ENCODE data around the gene MTX3. TPM values are rescaled to one million over a fixed set of nuclear protein-coding genes. Genes with fewer than 3 reads are reported as not detected.
A peak's percentile ranks its signal among the peaks of the same experiment; 100 is the strongest.

Gene MTX3
- polyA plus RNA-seq (ENCODE audit: insufficient read length in 4 of 4): 10 to 100 TPM; 21.4 to 30.3 (median 27.6) TPM

GRCh38 chr5:79990598-79991507 is at the start of gene MTX3:
Gene MTX3 (minus strand): TSS chr5:79991262. CDS start chr5:79991238, 24 bp downstream.
- peak; percentile 71 to 80 (median 74) for DNase-seq (ENCODE audit: low read depth in 4 of 4, low spot score in 3 of 4)

- DNase-seq (ENCODE audit: low read depth in 4 of 4, low spot score in 3 of 4): no peak
Measured at GRCh38 chr5:80039650-80040049, 48.6 kb upstream of the MTX3 start.

GRCh38 chr5:80037366-80037765 is 46.3 kb upstream of the MTX3 start:
- DNase-seq (ENCODE audit: low read depth in 4 of 4, low spot score in 3 of 4): no peak

DNA sequence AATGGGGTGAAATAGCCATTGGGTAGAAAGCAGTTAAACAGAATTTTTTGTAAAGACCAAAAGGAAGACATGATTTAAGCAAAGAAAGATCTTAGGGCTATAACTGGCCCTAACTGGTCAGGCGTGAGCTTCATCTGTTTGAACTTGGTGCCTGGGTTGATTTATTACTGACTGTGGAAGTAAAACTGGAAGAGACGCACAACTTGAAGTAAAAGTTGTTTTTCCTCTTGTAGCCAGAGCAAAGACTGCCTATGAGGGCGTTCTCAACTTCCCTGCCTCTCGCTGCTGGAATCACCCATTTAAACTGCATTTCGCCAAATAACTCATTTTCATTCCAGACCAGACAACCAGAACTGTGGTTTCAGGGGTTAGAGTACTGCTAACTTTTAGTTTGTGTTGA is 45.6 kb upstream of the MTX3 start:
- DNase-seq (ENCODE audit: low read depth in 4 of 4, low spot score in 3 of 4): no peak

- DNase-seq (ENCODE audit: low read depth in 4 of 4, low spot score in 3 of 4): no peak
Measured at GRCh38 chr5:80035839-80036238, 44.8 kb upstream of the MTX3 start.

DNA sequence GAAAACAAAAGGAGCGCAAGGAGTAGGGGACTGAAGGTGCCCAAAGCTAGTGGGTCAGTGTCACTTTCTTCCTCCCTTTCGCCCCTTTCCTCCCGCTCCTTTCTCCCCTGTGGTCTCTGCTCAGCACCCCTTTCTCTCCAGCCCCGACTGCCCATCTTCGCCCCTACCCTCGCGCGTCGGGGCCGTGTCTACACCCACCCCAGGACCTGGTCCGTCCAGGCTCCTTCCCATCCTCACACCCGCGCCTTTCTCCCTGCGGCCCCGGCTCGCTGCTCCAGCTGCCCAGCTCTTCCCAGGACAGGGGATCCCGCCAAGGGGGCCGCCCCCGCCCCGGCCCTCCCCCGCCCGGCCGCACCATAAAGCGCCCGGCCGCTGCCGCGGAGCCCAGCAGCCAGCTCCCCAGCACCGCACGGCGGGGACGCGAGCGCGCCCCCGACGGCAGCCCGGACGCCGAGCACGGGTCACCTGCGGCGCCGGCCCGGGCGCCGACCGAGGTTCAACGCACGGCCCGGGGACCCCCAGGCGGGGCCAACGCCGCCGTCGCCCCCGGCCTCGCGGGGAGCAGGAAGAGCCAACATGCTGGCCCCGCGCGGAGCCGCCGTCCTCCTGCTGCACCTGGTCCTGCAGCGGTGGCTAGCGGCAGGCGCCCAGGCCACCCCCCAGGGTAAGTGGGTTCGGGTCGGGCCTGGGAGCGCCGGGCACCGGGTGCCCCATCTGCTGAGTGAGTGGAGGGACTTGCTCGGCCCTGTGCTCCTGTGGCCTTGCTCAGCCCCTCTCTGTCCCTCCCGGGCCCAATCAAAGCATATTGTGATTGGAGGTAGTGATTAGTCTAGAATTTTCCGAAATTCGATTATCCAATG is 44.1 kb upstream of the MTX3 start, which contains the start of gene THBS4:
Gene THBS4, plus strand, starts transcription at position 387 of the 860 bp plus-strand sequence. Its CDS starts 190 bp downstream, at position 577.
- DNase-seq (ENCODE audit: low read depth in 4 of 4, low spot score in 3 of 4): no peak

DNA sequence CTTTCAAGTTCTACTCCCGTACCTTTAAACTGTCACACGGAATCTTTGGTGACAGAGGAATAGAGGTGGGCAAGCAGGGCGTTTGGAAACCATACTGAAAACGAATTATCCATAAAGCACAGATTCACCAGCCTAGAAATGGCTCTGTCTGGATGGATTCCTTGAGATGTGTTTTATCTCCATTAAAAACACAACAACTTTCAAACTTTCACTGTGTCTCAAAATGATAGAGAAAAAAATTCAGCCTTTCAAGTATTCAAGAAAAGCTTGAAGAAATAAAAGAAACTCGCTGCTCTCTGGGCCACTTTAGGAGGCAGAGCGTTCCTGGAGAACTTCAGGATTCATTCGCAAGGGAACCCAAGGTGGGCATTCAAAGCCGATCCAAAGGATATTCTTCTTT is 43.5 kb upstream of the MTX3 start:
- no peak for DNase-seq (ENCODE audit: low read depth in 4 of 4, low spot score in 3 of 4)

DNA sequence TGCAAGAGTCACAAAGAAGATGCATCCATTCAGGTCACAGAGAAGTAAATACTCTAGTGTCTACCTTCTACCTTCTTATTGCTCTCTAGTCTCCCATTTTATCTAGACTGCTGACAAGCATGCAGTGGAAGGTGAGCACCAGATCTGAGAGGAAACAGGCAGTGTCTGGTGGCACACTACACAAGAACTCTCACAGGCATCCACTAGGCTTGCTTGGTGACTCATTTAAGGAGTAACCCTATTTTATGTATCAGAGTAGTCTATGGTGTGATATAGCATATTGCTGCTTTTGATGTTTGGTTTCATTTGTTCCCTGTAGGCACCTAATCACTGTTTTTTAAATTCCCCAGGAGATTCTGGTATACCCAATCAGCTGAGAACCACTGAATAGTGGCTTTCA is 42.5 kb upstream of the MTX3 start:
- no peak for DNase-seq (ENCODE audit: low read depth in 4 of 4, low spot score in 3 of 4)

- DNase-seq (ENCODE audit: low read depth in 4 of 4, low spot score in 3 of 4): no peak
Measured at GRCh38 chr5:80031109-80031508, 40.0 kb upstream of the MTX3 start.

DNA sequence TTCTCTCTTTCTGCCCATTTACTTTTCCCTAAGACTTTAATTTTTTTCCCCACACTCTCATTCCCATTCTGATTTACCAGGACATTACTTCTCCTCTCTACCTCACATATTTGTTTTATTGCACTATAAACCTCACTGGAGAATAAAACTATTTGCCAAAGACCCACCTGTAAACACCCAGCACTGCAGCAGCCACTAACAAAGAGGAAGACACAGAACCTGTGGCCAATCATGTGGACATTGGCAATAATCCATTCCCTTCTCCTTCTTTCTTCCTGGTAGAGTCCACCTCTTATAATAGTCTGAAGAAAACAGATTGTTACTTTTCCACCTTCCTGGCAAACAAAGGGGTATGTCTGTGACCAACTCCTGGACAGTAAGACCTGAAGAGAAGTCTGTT is 35.8 kb upstream of the MTX3 start:
- DNase-seq (ENCODE audit: low read depth in 4 of 4, low spot score in 3 of 4): no peak

DNA sequence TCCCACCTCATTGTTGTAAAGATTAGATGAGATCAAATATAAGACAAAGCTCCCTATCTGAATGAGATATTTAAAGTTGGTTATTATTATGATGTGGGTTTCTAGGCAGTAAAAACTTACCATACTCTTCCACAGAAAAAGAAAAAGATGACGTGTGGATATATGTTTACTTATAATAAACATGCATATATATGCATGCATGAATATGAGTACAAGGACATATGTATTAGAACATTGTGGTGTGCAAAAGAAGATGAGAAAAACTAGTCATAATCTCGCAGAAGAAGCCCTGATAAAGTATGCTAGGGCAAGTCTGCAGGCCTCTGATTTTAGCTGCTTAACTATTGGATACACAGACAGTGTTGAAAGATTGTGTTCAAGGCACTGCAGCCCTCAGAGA is 34.0 kb upstream of the MTX3 start:
- DNase-seq (ENCODE audit: low read depth in 4 of 4, low spot score in 3 of 4): no peak

- DNase-seq (ENCODE audit: low read depth in 4 of 4, low spot score in 3 of 4): no peak
Measured at GRCh38 chr5:80010754-80011392, 19.8 kb upstream of the MTX3 start.

DNA sequence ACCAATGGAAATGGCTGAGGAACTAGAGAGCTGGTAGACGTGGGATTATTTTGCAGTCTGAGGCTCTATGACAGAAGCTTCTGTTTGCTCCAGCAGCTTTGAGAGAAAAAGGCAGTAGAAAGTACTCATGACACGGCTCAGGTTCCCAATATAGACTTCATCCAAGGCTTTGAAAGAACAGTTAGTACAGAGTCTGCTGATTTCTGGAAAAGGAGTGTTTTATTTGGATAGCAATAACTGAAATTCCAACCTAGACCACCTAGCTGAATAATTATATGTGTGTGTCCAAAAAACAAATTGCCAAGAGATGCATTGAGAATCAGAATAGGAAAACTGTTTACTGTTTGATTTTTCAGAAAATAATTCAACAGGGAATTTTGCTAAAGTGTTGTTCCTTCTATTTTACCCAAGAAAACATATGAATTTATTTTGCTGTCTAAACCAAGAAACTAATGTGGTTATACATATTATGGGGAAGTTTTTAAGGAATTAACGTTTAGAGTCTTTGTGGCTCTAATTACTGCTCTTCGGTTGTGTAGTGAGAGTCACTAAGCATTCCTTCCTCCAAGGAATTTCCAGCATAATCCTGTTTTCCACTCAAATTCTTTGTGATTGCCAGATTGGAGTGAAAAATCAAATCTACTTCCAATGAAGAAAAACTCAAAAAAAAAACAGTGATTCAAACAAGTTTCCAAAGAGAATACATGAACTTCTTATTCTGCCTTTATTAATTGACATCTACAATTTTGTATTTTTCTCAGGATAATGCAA is 18.1 kb upstream of the MTX3 start:
- no peak for DNase-seq (ENCODE audit: low read depth in 4 of 4, low spot score in 3 of 4)

DNA sequence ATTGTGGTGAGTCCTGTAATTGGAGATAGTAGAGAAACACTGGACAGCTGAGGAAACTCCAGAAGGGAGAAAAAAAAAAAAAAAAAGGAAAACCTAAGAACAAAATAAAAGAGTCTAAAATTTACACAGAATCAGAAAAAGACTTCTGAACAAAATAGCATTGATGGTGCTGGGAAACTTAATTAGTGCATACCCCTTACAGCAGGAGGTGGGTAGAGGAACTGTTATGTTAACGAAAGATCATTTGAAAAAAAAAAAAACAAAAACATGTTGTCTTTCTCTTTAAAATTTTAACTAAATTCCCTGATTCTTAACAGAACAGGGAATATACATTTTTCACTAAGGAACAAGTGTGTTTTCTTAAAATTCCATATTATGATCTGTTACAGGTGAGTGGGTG is 11.6 kb upstream of the MTX3 start:
- no peak for DNase-seq (ENCODE audit: low read depth in 4 of 4, low spot score in 3 of 4)

DNA sequence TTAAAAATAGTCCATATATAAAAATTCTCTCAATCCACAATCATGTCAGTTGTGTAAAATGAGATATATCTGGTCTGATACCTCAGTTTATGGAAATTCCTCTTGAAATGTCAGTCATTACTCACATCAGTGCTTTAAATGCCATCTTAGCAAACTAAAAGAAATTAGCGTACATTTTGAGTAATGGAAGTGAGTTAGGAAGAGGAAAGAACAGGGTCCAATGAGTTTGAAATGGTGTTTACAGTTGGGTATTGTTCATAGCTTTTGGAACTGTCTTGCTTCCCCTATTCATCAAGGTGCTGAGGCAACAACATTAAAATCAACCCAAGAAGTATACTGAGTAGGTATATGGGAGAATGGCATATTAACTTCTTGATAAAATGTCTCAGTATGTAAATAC is 8.7 kb upstream of the MTX3 start:
- no peak for DNase-seq (ENCODE audit: low read depth in 4 of 4, low spot score in 3 of 4)

DNA sequence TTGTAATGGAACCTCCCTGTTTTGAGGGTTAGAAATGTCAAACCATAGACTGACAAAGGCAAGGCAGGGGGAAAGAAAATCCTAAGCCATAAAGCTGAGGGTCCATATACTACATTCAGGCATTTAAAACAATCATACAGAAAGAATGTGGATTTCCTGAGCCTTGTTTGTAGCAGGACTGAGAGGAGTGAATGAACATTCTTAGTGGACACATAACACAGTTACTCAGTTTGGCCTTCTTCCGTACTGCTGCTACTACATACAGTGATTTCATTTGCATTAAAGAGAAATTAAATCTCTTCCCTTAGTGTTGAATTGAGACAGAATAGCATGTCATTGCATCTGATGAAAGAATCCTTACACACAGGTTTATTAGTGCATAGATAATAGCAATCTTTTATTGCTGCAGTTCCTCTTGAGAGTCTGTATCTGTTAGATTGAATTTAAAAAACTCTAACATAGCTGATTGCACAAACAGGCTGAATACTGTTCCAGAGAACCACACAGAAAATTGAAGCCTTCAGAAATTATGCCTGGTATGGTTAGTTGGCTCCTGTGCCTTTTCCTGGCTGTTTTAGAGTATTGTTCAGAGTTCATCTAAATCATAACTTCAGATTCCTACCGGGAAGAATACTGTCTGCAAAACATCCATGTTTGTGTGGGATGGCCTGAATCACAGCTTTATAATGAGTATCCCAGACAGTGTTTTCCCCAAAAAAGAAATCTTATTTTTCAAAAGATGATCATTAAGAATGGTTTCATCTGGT is 2.0 kb upstream of the MTX3 start:
- no peak for DNase-seq (ENCODE audit: low read depth in 4 of 4, low spot score in 3 of 4)

GRCh38 chr5:79990205-79990597 is 861 bp downstream of the MTX3 start:
- peak in 1 of 4 donors; percentile 3 for DNase-seq (ENCODE audit: low read depth in 4 of 4, low spot score in 3 of 4)

DNA sequence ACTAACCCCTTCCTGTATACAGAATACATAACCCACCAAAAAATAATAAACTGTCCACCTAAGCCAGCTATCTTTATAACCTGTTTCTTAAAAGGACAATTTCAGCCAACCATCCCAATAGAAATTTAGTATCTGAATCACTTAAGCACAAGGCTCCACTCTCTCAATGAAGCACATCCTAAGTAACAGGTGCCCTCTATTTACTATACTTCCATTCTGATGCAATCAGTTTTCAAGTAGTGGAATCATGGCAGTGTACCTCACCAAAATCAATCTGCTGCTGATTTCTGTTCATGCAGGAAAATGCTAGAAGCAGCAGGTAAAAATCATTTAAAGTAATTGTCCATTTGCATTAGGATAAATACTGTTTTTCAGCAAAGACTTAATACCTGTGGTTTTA is 4.8 kb downstream of the MTX3 start:
- DNase-seq (ENCODE audit: low read depth in 4 of 4, low spot score in 3 of 4): no peak

DNA sequence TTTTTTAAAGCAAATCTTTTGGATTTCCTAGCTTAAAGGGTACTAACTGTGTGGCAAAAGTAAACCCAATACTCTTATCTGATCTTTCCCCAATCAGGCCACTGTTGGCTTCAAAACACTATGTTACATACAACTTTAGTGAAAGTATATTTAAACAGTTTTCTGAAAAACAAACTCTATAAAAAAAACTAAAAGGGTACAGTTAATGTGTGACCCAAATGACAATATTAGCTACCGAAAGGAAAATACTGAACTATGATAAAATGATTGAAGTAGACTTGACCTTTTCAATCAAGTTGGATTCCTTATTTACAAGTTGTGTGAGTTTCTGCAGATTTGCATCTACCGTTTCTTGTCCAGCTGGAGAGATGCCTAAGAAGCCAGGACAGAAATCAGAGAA is 5.8 kb downstream of the MTX3 start:
- no peak for DNase-seq (ENCODE audit: low read depth in 4 of 4, low spot score in 3 of 4)

Data from right renal pelvis (tissue), 4 donors.